Measurements from ENCODE around the gene PGPEP1.
"Not testable (repeated sequence)": the region's sequence is repeated elsewhere in the genome, so short reads cannot be mapped to it uniquely, and the experiment has no call there.

Gene PGPEP1

GRCh38 chr19:18364826-18365528 is 24.6 kb downstream of the PGPEP1 start:
- DNase-seq, result no peak

- DNase-seq, result no peak
These were observed 25.6 kb downstream of the PGPEP1 start for GRCh38 chr19:18366021-18366435.

- DNase-seq, result no peak
These were observed 28.3 kb downstream of the PGPEP1 start for GRCh38 chr19:18368504-18369222.

GRCh38 chr19:18373407-18373891 is 33.1 kb downstream of the PGPEP1 start:
- DNase-seq, result no peak

- no peak for DNase-seq
These were observed 33.7 kb downstream of the PGPEP1 start for GRCh38 chr19:18373892-18374629.

GRCh38 chr19:18377026-18377425 is 36.6 kb downstream of the PGPEP1 start:
- no peak for DNase-seq

GRCh38 chr19:18379803-18380747 is 39.7 kb downstream of the PGPEP1 start:
- no peak for DNase-seq

GRCh38 chr19:18380843-18381242 is 40.4 kb downstream of the PGPEP1 start:
- no peak for DNase-seq

- DNase-seq, result not testable (repeated sequence)
These were observed 43.2 kb downstream of the PGPEP1 start for GRCh38 chr19:18383622-18384021.

- no peak for DNase-seq
These were observed 44.4 kb downstream of the PGPEP1 start for GRCh38 chr19:18384775-18385174.

- no peak for DNase-seq
These were observed 44.9 kb downstream of the PGPEP1 start for GRCh38 chr19:18385359-18385674.

GRCh38 chr19:18385675-18386542 is 45.5 kb downstream of the PGPEP1 start, which contains the start of gene GDF15:
GDF15 (plus strand) TSS chr19:18386158; CDS start chr19:18386190, 32 bp downstream.
- peak in 1 of 6 experiments; percentile 7 for DNase-seq

GRCh38 chr19:18386543-18387271 is 46.3 kb downstream of the PGPEP1 start:
- no peak for DNase-seq

- peak; percentile 36 to 78 (median 67) for DNase-seq
These were observed 47.9 kb downstream of the PGPEP1 start for GRCh38 chr19:18388100-18388959.

GRCh38 chr19:18388960-18389725 is 48.7 kb downstream of the PGPEP1 start:
- no peak for DNase-seq

- no peak for DNase-seq
These were observed 49.3 kb downstream of the PGPEP1 start for GRCh38 chr19:18389726-18390064.

GRCh38 chr19:18390065-18390907 is 49.9 kb downstream of the PGPEP1 start:
- no peak for DNase-seq

- no peak for DNase-seq
These were observed 51.2 kb downstream of the PGPEP1 start for GRCh38 chr19:18391509-18392075.

Data from stimulated activated naive CD4-positive, alpha-beta T cell (primary cell).